ENCODE results near the gene CEP76. TPM values are rescaled to one million over a fixed set of nuclear protein-coding genes. Genes with fewer than 3 reads are reported as not detected.

CEP76 gene
- polyA plus RNA-seq, 1 donor (not counting 4 experiments of a cell fraction or from before 2014, with no cell fraction given), result 10.7 TPM

GRCh38 chr18:12750076-12750714 is 47.7 kb upstream of the CEP76 start:
- no peaks in the 10 kb centered on the region for H4K20me1 ChIP-seq (ENCODE audit: control insufficient read depth, extremely low read depth, insufficient read depth, low read length)
- dilution Hi-C loops (cut with MboI; ENCODE audit: extremely low pct_ligation_motif_present, low sequenced_read_pairs), result no loop called here
- H3K27ac ChIP-seq (ENCODE audit: control insufficient read depth, insufficient read depth, low read length), result no peak overlapping the region
- H3K36me3 ChIP-seq (ENCODE audit: control insufficient read depth in 2 of 2, extremely low read depth in 1 of 2, insufficient read depth in 2 of 2, low read length in 2 of 2), result no peaks in the 10 kb centered on the region
- no peak for DNase-seq (ENCODE audit: low read depth, low spot score)
- H3K79me2 ChIP-seq (ENCODE audit: control insufficient read depth, insufficient read depth, low read length), result no peaks in the 10 kb centered on the region
- no peak for FAIRE-seq
- H2AFZ ChIP-seq (ENCODE audit: control insufficient read depth, low read length), result no peak overlapping the region
- H3K27me3 ChIP-seq (ENCODE audit: control insufficient read depth, extremely low read depth, insufficient read depth, low read length), result no peaks in the 10 kb centered on the region
- no peaks in the 10 kb centered on the region for H3K9me3 ChIP-seq (ENCODE audit: control insufficient read depth, low read depth, low read length)
- TF ChIP-seq EZH2 (IDR thresholded peaks at IDR 0.05; ENCODE audit: low read length) (no peak), CTCF (optimal IDR thresholded peaks at IDR 0.05 in 1 of 3, IDR thresholded peaks at IDR 0.05 in 1 of 3, conservative IDR thresholded peaks at IDR 0.05 in 1 of 3; ENCODE audit: extremely low read depth in 1 of 3, insufficient read depth in 2 of 3, low read length in 3 of 3) (no peak)
- no peak overlapping the region for H3K4me2 ChIP-seq (ENCODE audit: control insufficient read depth, extremely low read depth, insufficient read depth, low read depth, low read length)
- peaks cover 19% of the 10 kb centered on the region for H3K4me1 ChIP-seq (ENCODE audit: control insufficient read depth, extremely low read depth, insufficient read depth, low read length)
- H3K9ac ChIP-seq (ENCODE audit: control insufficient read depth, extremely low read depth, insufficient read depth, low read length), result no peak overlapping the region
- H3K9me1 ChIP-seq (ENCODE audit: control insufficient read depth, extremely low read depth, insufficient read depth, low read length), result no peaks in the 10 kb centered on the region
- H3K4me3 ChIP-seq (ENCODE audit: control insufficient read depth in 2 of 3, extremely low read depth in 1 of 3, insufficient read depth in 2 of 3, low read depth in 1 of 3, low read length in 3 of 3), result no peak overlapping the region

GRCh38 chr18:12749121-12749520 is 46.6 kb upstream of the CEP76 start:
- Histone ChIP-seq H3K27ac (ENCODE audit: control insufficient read depth, insufficient read depth, low read length) (no peak overlapping the region), H3K9me3 (ENCODE audit: control insufficient read depth, low read depth, low read length) (no peaks in the 10 kb centered on the region), H4K20me1 (ENCODE audit: control insufficient read depth, extremely low read depth, insufficient read depth, low read length) (no peaks in the 10 kb centered on the region), H3K79me2 (ENCODE audit: control insufficient read depth, insufficient read depth, low read length) (no peaks in the 10 kb centered on the region), H3K27me3 (ENCODE audit: control insufficient read depth, extremely low read depth, insufficient read depth, low read length) (no peaks in the 10 kb centered on the region), H3K4me1 (ENCODE audit: control insufficient read depth, extremely low read depth, insufficient read depth, low read length) (peaks cover 19% of the 10 kb centered on the region), H3K4me2 (ENCODE audit: control insufficient read depth, extremely low read depth, insufficient read depth, low read depth, low read length) (no peak overlapping the region), H3K4me3 (ENCODE audit: control insufficient read depth in 2 of 3, extremely low read depth in 1 of 3, insufficient read depth in 2 of 3, low read depth in 1 of 3, low read length in 3 of 3) (no peak overlapping the region), H3K36me3 (ENCODE audit: control insufficient read depth in 2 of 2, extremely low read depth in 1 of 2, insufficient read depth in 2 of 2, low read length in 2 of 2) (no peaks in the 10 kb centered on the region), H3K9me1 (ENCODE audit: control insufficient read depth, extremely low read depth, insufficient read depth, low read length) (no peaks in the 10 kb centered on the region), H2AFZ (ENCODE audit: control insufficient read depth, low read length) (no peak overlapping the region), H3K9ac (ENCODE audit: control insufficient read depth, extremely low read depth, insufficient read depth, low read length) (no peak overlapping the region)
- FAIRE-seq (no peak), DNase-seq (ENCODE audit: low read depth, low spot score) (no peak)
- dilution Hi-C loops (cut with MboI; ENCODE audit: extremely low pct_ligation_motif_present, low sequenced_read_pairs), result loop anchor here (25.0 kb wide), 1 partner anchor 163 kb away; no protein-coding TSS in a partner anchor
- TF ChIP-seq EZH2 (IDR thresholded peaks at IDR 0.05; ENCODE audit: low read length), result no peak
- TF ChIP-seq CTCF (optimal IDR thresholded peaks at IDR 0.05 in 1 of 3, IDR thresholded peaks at IDR 0.05 in 1 of 3, conservative IDR thresholded peaks at IDR 0.05 in 1 of 3; ENCODE audit: extremely low read depth in 1 of 3, insufficient read depth in 2 of 3, low read length in 3 of 3), result no peak

Data from keratinocyte (primary cell).